HG02759 (cell line): ENCODE results near the gene CGA.
"Not testable (repeated sequence)": the region's sequence is repeated elsewhere in the genome, so short reads cannot be mapped to it uniquely, and the experiment has no call there.

ENCODE experiments used
- ATAC-seq: cut with Tn5 transposase; IDR thresholded peaks from one replicate; pipeline ENCODE4 v1.9.1; 2021; ENCODE audit warnings: mild to moderate bottlenecking, moderate library complexity; ENCODE audit not compliant: unreplicated experiment

Gene CGA

GRCh38 chr6:87095087-87095509 lies at the start of gene CGA:
Gene CGA (minus strand): TSS chr6:87095106. CDS start chr6:87088200, 6,906 bp downstream.
- no peak for ATAC-seq

- not testable (repeated sequence) for ATAC-seq
These were observed 45.0 kb upstream of the CGA start for GRCh38 chr6:87139927-87140326.

GRCh38 chr6:87139236-87139635 lies 44.3 kb upstream of the CGA start:
- ATAC-seq = no peak

- ATAC-seq = no peak
These were observed 42.1 kb upstream of the CGA start for GRCh38 chr6:87136963-87137362.

- no peak for ATAC-seq
These were observed 32.8 kb upstream of the CGA start for GRCh38 chr6:87127737-87128136.

GRCh38 chr6:87126501-87126900 lies 31.6 kb upstream of the CGA start:
- no peak for ATAC-seq

GRCh38 chr6:87124074-87124473 lies 29.2 kb upstream of the CGA start:
- ATAC-seq = no peak

GRCh38 chr6:87122477-87122876 lies 27.6 kb upstream of the CGA start:
- no peak for ATAC-seq

- ATAC-seq = no peak
These were observed 23.1 kb upstream of the CGA start for GRCh38 chr6:87118054-87118453.

GRCh38 chr6:87116922-87117321 lies 22.0 kb upstream of the CGA start:
- no peak for ATAC-seq

- peak; percentile 100 for ATAC-seq
These were observed 20.7 kb upstream of the CGA start for GRCh38 chr6:87115402-87116135.

GRCh38 chr6:87110636-87111035 lies 15.7 kb upstream of the CGA start:
- no peak for ATAC-seq

GRCh38 chr6:87105823-87106222 lies 10.9 kb upstream of the CGA start:
- no peak for ATAC-seq

- ATAC-seq = no peak
These were observed 9.8 kb upstream of the CGA start for GRCh38 chr6:87104667-87105066.

GRCh38 chr6:87103977-87104601 lies 9.2 kb upstream of the CGA start:
- ATAC-seq = no peak

- ATAC-seq = no peak
These were observed 7.3 kb upstream of the CGA start for GRCh38 chr6:87102151-87102621.

GRCh38 chr6:87101067-87101466 lies 6.2 kb upstream of the CGA start:
- no peak for ATAC-seq

GRCh38 chr6:87100216-87100615 lies 5.3 kb upstream of the CGA start:
- no peak for ATAC-seq

- peak; percentile 90 for ATAC-seq
These were observed 4.6 kb upstream of the CGA start for GRCh38 chr6:87099472-87099871.

- no peak for ATAC-seq
These were observed 330 bp downstream of the CGA start for GRCh38 chr6:87094576-87094975.

- ATAC-seq = no peak
These were observed 1.3 kb downstream of the CGA start for GRCh38 chr6:87093651-87094050.

- ATAC-seq = no peak
These were observed 1.7 kb downstream of the CGA start for GRCh38 chr6:87093199-87093598.
